Right cardiac atrium (tissue), 5 donors: ENCODE results near the gene TCP1. TPM values are rescaled to one million over a fixed set of nuclear protein-coding genes. Genes with fewer than 3 reads are reported as not detected.
"Not testable (repeated sequence)": the region's sequence is repeated elsewhere in the genome, so short reads cannot be mapped to it uniquely, and the experiment has no call there.

ENCODE experiments used
- ATAC-seq, 2 donors: fragments of 200-7000 bp; cut with Tn5 transposase; one replicate each; pipeline versions ENCODE4 v1.8.0 to v1.9.1; 2020; ENCODE audit warnings: moderate library complexity in 2 of 2, mild to moderate bottlenecking in 1 of 2
- DNase-seq, 3 donors: peaks; one replicate each; pipeline ENCODE4 v3.0.0-alpha.2; 2020
- H3K27ac ChIP-seq: one replicate; pipeline ENCODE4 v1.5.1; 2013; ENCODE audit warnings: mild to moderate bottlenecking, low read length, control low read depth, moderate library complexity
- H3K27me3 ChIP-seq: one replicate; pipeline ENCODE4 v1.6.1; 2013; ENCODE audit not compliant: control insufficient read depth, insufficient read depth
- H3K4me1 ChIP-seq: one replicate; pipeline ENCODE4 v1.6.1; 2013; ENCODE audit warnings: low read length; ENCODE audit not compliant: control insufficient read depth, insufficient read depth
- H3K4me3 ChIP-seq: one replicate; pipeline ENCODE4 v1.5.1; 2013; ENCODE audit warnings: low read length, control low read depth
- H3K9me3 ChIP-seq: one replicate; pipeline ENCODE4 v1.6.1; 2013; ENCODE audit warnings: low read length; ENCODE audit not compliant: control insufficient read depth
- WGBS: extraction: QIAGEN DNeasy Blood & Tissue Kit; methylation state at CpG from one replicate; pipeline ENCODE4 v1.1.7; 2013; 5-methylcytosine and 5-hydroxymethylcytosine counted together
- intact Hi-C, 4 donors: fragments of 100-400 bp; cut with DNase I; formaldehyde crosslinking; loops; one replicate each; pipeline versions ENCODE4 v1.11.0 to v1.14.0; 2022 to 2023
- polyA plus RNA-seq: library from polyadenylated mRNA; stranded (reverse); fragments of 200-250 nt; gene quantifications from one replicate; pipeline ENCODE4 v1.2.3, GENCODE V29; 2013
- total RNA-seq, 4 donors: library from RNA; stranded (reverse); fragmentation: NEBNext Ultra II Directional; extraction: Animal tissue kit (Norgen Biotek cat#: 25700); gene quantifications; one replicate each; pipeline ENCODE4 v1.2.1, GENCODE V29; 2021
- donor health status: healthy with polysubstance abuse.
- donor health status: DM: no; HTN: yes; CAD: no.
- donor health status: DM: no; HTN: no; CAD: no.
- donor health status: DM: no; HTN: yes; CAD: no; lungs with severe emphysema.
- donor health status: DM: yes; HTN: yes; CAD: no.

The TCP1 gene
- total and polyA plus RNA-seq, 5 donors, result 123 to 161 (median 136) TPM

DNA sequence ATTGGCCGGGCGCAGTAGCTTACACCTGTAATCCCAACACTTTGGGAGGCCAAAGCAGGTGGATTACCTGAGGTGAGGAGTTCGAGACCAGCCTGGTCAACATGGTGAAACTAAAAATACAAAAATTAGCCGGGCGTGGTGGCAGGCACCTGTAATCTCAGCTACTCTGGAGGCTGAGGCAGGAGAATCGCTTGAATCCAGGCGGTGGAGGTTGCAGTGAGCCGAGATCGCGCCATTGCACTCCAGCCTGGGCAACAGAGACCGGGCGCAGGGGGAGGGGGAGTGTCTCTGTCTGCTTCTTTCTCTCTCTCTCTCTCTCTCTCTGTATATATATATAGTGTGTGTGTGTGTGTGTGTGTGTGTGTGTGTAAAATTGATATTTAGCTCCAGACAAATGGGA is 56.9 kb downstream of the TCP1 start:
- H3K4me3 ChIP-seq, H3K9me3 ChIP-seq, H3K27me3 ChIP-seq, H3K27ac ChIP-seq, ATAC-seq, DNase-seq, H3K4me1 ChIP-seq, intact Hi-C loops: not testable (repeated sequence)
- WGBS, result 92% methylated on average over 12 of the region's 12 CpGs

GRCh38 chr6:159730332-159730676 is 59.1 kb downstream of the TCP1 start:
- 61% methylated on average over 6 of the region's 6 CpGs for WGBS
- no peak for ATAC-seq
- H3K4me1 ChIP-seq, result peaks cover 5% of the 10 kb centered on the region
- DNase-seq, result no peak
- intact Hi-C loops, result no loop called here
- H3K4me3 ChIP-seq, result no peak overlapping the region
- no peak overlapping the region for H3K27ac ChIP-seq
- H3K27me3 ChIP-seq, result no peaks in the 10 kb centered on the region
- H3K9me3 ChIP-seq, result no peaks in the 10 kb centered on the region

DNA sequence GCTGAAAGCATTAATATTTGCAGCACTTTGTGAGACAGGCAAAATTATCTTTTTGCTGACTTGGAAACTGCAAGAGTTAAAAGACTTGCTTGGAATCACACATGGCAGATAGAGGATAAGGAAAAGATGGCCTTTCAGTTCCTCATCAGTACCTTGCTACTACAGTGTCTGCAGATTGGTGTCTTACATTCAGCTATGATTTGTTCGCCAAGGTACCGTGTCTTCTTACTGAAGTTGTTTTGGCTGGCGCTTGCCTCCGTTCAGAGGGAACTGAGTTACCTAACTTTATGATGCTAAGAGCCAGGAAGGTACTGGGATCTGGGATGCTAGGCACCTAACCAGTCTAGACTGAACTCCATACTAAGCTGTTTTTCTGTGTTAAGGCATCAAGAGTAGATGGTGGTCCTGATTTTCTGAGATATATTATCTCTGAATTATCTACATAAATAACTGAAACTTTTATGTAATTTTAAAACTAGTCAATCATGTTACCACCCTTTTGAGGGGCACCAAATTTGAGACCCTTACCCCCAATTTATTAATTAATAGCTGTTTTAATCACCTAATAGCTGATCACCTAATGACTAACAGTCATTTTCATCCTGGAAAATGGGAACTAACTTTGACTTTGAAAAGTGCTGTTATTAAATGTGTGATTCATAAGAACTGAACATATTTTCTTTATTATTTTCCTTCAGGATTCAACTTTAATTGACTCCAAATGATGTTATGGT is 59.6 kb downstream of the TCP1 start:
- no peak overlapping the region for H3K27ac ChIP-seq
- no peaks in the 10 kb centered on the region for H3K9me3 ChIP-seq
- intact Hi-C loops, result loop anchor here in 3 of 4 donors (5.0 kb wide), 2 partner anchors 37 to 58 kb away; partner anchors contain the start of genes SOD2 (in 3 of the 3) and TCP1 (in 1 of the 3)
- H3K4me1 ChIP-seq, result peaks cover 5% of the 10 kb centered on the region
- 26% methylated on average over 4 of the region's 4 CpGs for WGBS
- DNase-seq (no peak), ATAC-seq (no peak)
- H3K27me3 ChIP-seq, result no peaks in the 10 kb centered on the region
- peak overlapping the region; percentile 4 for H3K4me3 ChIP-seq

GRCh38 chr6:159728531-159728964 is 60.9 kb downstream of the TCP1 start:
- Histone ChIP-seq H3K27me3 (no peaks in the 10 kb centered on the region), H3K27ac (no peak overlapping the region), H3K9me3 (no peaks in the 10 kb centered on the region), H3K4me3 (peak overlapping the region; percentile 90), H3K4me1 (peaks cover 4% of the 10 kb centered on the region)
- DNase-seq (no peak), ATAC-seq (no peak)
- 1% methylated on average over 9 of the region's 9 CpGs for WGBS
- intact Hi-C loops, result loop anchor here in 3 of 4 donors (5.0 kb wide), 2 partner anchors 36 to 59 kb away; partner anchors contain the start of genes SOD2 (in 3 of the 3) and TCP1 (in 1 of the 3)

Other genes starting within 250 kb of the TCP1 start
- gene SOD2, start 96.4 kb downstream of the TCP1 start, total RNA-seq, result 100 to 1,000 TPM; 542 to 606 (median 589) TPM
- gene SOD2, start 96.4 kb downstream of the TCP1 start, polyA plus RNA-seq, result 341 TPM
- 10 to 100 TPM; 52.0 to 61.0 (median 56.5) TPM for gene WTAP, start 62.1 kb downstream of the TCP1 start, total RNA-seq
- gene WTAP, start 62.1 kb downstream of the TCP1 start, polyA plus RNA-seq, result 46.1 TPM
- 1 to 10 TPM; 4.7 to 7.9 (median 5.1) TPM for gene ACAT2, start 27.6 kb downstream of the TCP1 start, total RNA-seq
- gene ACAT2, start 27.6 kb downstream of the TCP1 start, polyA plus RNA-seq, result 6.0 TPM
- 10 to 100 TPM; 56.7 to 67.7 (median 63.5) TPM for gene MRPL18, start 865 bp upstream of the TCP1 start, total RNA-seq
- 107 TPM for gene MRPL18, start 865 bp upstream of the TCP1 start, polyA plus RNA-seq
- under 1 TPM in 2 of 4 donors, not detected in 2; 0.24 to 0.31 TPM for gene PNLDC1, start 10.7 kb upstream of the TCP1 start, total RNA-seq
- gene PNLDC1, start 10.7 kb upstream of the TCP1 start, polyA plus RNA-seq, result 0.43 TPM
- gene MAS1, start 101.4 kb upstream of the TCP1 start, total RNA-seq, result under 1 TPM in 2 of 4 donors, not detected in 2; 0.03 to 0.06 TPM
- gene MAS1, start 101.4 kb upstream of the TCP1 start, polyA plus RNA-seq, result 0.02 TPM
- 10 to 100 TPM; 41.4 to 48.9 (median 46.6) TPM for gene IGF2R, start 179.5 kb upstream of the TCP1 start, total RNA-seq
- 19.6 TPM for gene IGF2R, start 179.5 kb upstream of the TCP1 start, polyA plus RNA-seq